NT2/D1 (cell line): ENCODE results near the gene BABAM2.

Experiments
- SUZ12 ChIP-seq: IDR thresholded peaks from 2 replicates; pipeline ENCODE4 v1.6.1; 2011; ENCODE audit not compliant: insufficient read length, insufficient read depth; ENCODE audit errors: extremely low read depth
- YY1 ChIP-seq: IDR thresholded peaks from 2 replicates; pipeline ENCODE4 v1.6.1; 2011; ENCODE audit not compliant: insufficient read length, insufficient read depth
- ZNF274 ChIP-seq: IDR thresholded peaks from 2 replicates; pipeline ENCODE4 v1.6.1; 2011; ENCODE audit warnings: mild to moderate bottlenecking, low read depth, low read length

- TF ChIP-seq ZNF274 (no peak), YY1 (no peak), SUZ12 (no peak)
Measured at GRCh38 chr2:28339516-28340175, 449.1 kb downstream of the BABAM2 start.
